HS-27A (cell line): ENCODE data around the gene PHLDA1.
"Not testable (repeated sequence)": the region's sequence is repeated elsewhere in the genome, so short reads cannot be mapped to it uniquely, and the experiment has no call there.

Source experiments
- DNase-seq: peaks from one replicate; pipeline ENCODE4 v3.0.0-alpha.2; 2012; ENCODE audit warnings: low read depth, missing footprints

PHLDA1 gene

GRCh38 chr12:76018672-76019071, 12.9 kb downstream of the PHLDA1 start:
- DNase-seq, result no peak

- no peak for DNase-seq
Observed at GRCh38 chr12:76018111-76018510, 13.5 kb downstream of the PHLDA1 start.

GRCh38 chr12:76014007-76014406, 17.6 kb downstream of the PHLDA1 start:
- no peak for DNase-seq

GRCh38 chr12:76013603-76014002, 18.0 kb downstream of the PHLDA1 start:
- DNase-seq, result no peak

- no peak for DNase-seq
Observed at GRCh38 chr12:76012644-76013043, 18.9 kb downstream of the PHLDA1 start.

GRCh38 chr12:76010732-76011458, 20.7 kb downstream of the PHLDA1 start:
- no peak for DNase-seq

- no peak for DNase-seq
Observed at GRCh38 chr12:76008428-76008827, 23.1 kb downstream of the PHLDA1 start.

GRCh38 chr12:76007640-76008039, 23.9 kb downstream of the PHLDA1 start:
- no peak for DNase-seq

GRCh38 chr12:76006028-76006925, 25.3 kb downstream of the PHLDA1 start:
- DNase-seq, result no peak

- DNase-seq, result no peak
Observed at GRCh38 chr12:76003355-76003638, 28.3 kb downstream of the PHLDA1 start.

- no peak for DNase-seq
Observed at GRCh38 chr12:76002598-76003354, 28.8 kb downstream of the PHLDA1 start.

- DNase-seq, result no peak
Observed at GRCh38 chr12:75998292-75999063, 33.1 kb downstream of the PHLDA1 start.

GRCh38 chr12:75997658-75998057, 33.9 kb downstream of the PHLDA1 start:
- no peak for DNase-seq

- DNase-seq, result no peak
Observed at GRCh38 chr12:75996861-75997447, 34.6 kb downstream of the PHLDA1 start.

- no peak for DNase-seq
Observed at GRCh38 chr12:75995691-75996090, 35.9 kb downstream of the PHLDA1 start.

GRCh38 chr12:75994069-75994740, 37.4 kb downstream of the PHLDA1 start:
- DNase-seq, result no peak

- no peak for DNase-seq
Observed at GRCh38 chr12:75991753-75992152, 39.8 kb downstream of the PHLDA1 start.

- DNase-seq, result no peak
Observed at GRCh38 chr12:75990189-75990912, 41.2 kb downstream of the PHLDA1 start.

GRCh38 chr12:75987709-75988108, 43.9 kb downstream of the PHLDA1 start:
- DNase-seq, result not testable (repeated sequence)

GRCh38 chr12:75986001-75986746, 45.4 kb downstream of the PHLDA1 start:
- no peak for DNase-seq
